GM13977 (cell line): Measurements from ENCODE around the gene ATOX1.

Experiments
- DNase-seq: peaks from one replicate; pipeline ENCODE4 v3.0.0; 2012; ENCODE audit warnings: low spot score
- in situ Hi-C: fragments of 300-500 bp; cut with MboI; formaldehyde crosslinking; loops from one replicate; pipeline ENCODE4 v1.12.0; 2022; ENCODE audit warnings: low sequenced_read_pairs, low pct_unique_long_range_greater_than_20kb, mixed read lengths, inconsistent platforms; ENCODE audit not compliant: unreplicated experiment
- TF ChIP-seq, protein P1 (sequence below): IDR thresholded peaks from 2 replicates; pipeline ENCODE4 v1.5.1; 2012; ENCODE audit warnings: mild to moderate bottlenecking, control low read depth; ENCODE audit not compliant: insufficient read depth; ENCODE audit errors: extremely low read depth, missing control alignments

Gene ATOX1

DNA sequence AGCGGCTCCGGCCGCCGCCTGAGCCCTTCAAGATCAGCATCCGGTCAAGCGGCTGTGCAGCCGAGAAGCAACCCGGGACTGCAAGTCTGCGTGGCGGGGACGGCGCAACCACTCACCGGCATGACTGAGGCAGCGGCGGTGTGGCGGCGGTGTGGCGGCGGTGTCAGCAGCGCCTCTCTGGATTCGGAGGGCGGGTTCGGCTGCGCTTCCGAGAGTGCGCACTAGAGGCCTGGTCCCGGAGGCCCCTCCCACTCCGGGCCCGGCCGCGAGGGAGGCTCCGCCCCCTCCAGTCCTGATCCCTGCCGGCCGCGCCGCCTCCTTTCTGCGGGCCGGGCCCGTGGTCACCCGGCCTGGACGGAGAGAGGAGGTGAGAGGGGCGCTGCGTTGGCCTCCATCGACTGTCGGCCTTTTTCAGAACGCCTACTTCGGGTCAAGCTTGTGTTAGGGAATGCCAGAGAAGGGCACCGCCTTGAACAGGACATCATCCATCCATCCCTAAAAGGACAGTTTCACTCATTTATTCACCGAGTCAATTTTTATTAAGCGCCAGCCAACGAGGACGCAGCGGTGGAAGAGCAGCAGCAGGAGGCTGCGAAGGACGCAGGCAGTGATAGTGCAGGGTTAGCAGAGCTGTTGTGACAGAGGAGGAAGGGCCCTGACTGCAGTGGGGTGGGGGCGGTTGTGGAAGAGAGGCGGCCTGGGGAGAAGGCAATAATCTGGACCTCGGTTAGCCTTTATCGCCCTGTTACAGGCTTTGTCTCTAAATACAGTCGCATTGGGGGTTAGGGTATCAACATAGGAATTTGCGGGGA is at the start of gene ATOX1:
ATOX1 (minus strand) TSS at position 202 of the 812 bp plus-strand sequence; CDS start at position 122, 80 bp downstream.
- TF ChIP-seq, protein P1, sequence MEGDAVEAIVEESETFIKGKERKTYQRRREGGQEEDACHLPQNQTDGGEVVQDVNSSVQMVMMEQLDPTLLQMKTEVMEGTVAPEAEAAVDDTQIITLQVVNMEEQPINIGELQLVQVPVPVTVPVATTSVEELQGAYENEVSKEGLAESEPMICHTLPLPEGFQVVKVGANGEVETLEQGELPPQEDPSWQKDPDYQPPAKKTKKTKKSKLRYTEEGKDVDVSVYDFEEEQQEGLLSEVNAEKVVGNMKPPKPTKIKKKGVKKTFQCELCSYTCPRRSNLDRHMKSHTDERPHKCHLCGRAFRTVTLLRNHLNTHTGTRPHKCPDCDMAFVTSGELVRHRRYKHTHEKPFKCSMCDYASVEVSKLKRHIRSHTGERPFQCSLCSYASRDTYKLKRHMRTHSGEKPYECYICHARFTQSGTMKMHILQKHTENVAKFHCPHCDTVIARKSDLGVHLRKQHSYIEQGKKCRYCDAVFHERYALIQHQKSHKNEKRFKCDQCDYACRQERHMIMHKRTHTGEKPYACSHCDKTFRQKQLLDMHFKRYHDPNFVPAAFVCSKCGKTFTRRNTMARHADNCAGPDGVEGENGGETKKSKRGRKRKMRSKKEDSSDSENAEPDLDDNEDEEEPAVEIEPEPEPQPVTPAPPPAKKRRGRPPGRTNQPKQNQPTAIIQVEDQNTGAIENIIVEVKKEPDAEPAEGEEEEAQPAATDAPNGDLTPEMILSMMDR = no peak
- in situ Hi-C loops = no loop called here
- DNase-seq = peak; percentile 97

GRCh38 chr5:151805414-151806223 is 47.2 kb upstream of the ATOX1 start:
- TF ChIP-seq, protein P1 = no peak
- in situ Hi-C loops = no loop called here
- no peak for DNase-seq

DNA sequence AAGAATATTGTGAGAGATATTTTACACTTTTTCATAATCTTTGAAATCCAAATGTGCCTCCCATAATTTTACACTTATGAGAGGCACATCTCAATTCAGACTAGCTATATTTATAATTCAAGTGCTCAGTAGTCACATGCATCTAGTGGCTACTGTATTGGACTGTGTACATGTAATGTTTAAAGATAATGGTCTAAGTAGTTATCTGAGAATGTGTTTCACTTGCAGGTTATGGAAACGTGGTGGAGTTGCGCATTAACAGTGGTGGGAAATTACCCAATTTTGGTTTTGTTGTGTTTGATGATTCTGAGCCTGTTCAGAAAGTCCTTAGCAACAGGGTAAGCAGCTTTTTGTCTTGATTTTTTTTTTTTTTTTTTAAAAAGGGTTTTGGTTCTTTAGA is 42.1 kb upstream of the ATOX1 start:
- TF ChIP-seq, protein P1 = no peak
- no peak for DNase-seq
- in situ Hi-C loops = no loop called here

DNA sequence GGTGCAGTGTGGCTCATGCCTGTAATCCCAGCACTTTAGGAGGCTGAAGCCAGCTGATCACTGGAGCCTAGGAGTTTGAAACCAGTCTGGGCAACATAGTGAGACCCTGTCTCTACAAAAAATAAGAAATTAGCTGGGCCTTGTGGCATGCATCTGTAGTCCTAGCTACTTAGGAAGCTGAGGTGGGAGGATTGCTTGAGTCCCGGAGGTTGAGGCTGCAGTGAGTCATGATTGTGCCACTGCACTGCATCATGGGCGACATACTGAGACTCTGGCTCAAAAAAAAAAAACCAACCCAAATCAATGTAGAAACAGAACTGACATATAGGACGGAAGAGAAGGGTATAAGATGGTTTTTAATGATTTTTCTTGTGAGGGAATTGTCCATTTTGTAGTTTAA is 41.0 kb upstream of the ATOX1 start:
- in situ Hi-C loops = no loop called here
- TF ChIP-seq, protein P1 = no peak
- no peak for DNase-seq

GRCh38 chr5:151798674-151799073 is 40.2 kb upstream of the ATOX1 start:
- TF ChIP-seq, protein P1 = no peak
- in situ Hi-C loops = no loop called here
- DNase-seq = no peak

- DNase-seq = no peak
- in situ Hi-C loops = no loop called here
- TF ChIP-seq, protein P1 = no peak
These were observed 37.0 kb upstream of the ATOX1 start for GRCh38 chr5:151795426-151795825.
